PFSK-1 (cell line): ENCODE results near the gene RPTOR.

Experiments used
- FOXP2 ChIP-seq: optimal IDR thresholded peaks from 2 replicates; pipeline ENCODE3; 2011; ENCODE audit warnings: borderline replicate concordance, control low read depth, inconsistent platforms; ENCODE audit not compliant: insufficient read depth; ENCODE audit errors: extremely low read length, extremely low read depth
- POLR2AphosphoS5 ChIP-seq: IDR thresholded peaks from 2 replicates; pipeline ENCODE4 v1.6.1; 2012; ENCODE audit warnings: low read depth, mild to moderate bottlenecking, control low read depth, low read length, moderate library complexity
- SIN3A ChIP-seq: IDR thresholded peaks from 2 replicates; pipeline ENCODE4 v1.6.1; 2012; ENCODE audit warnings: mild to moderate bottlenecking, low read length, moderate library complexity, borderline replicate concordance; ENCODE audit not compliant: insufficient read depth
- TAF1 ChIP-seq: IDR thresholded peaks from 2 replicates; pipeline ENCODE4 v1.6.1; 2012; ENCODE audit warnings: low read length, control low read depth, borderline replicate concordance; ENCODE audit not compliant: insufficient read depth
- TF ChIP-seq, protein P1 (sequence below), 2 experiments: IDR thresholded peaks; 2 replicates each; pipeline versions ENCODE4 v1.6.1 to v1.8.0; 2011 to 2012; ENCODE audit warnings: low read depth in 2 of 2, low read length in 2 of 2, control low read depth in 1 of 2, inconsistent platforms in 1 of 2, mild to moderate bottlenecking in 1 of 2, moderate library complexity in 1 of 2; ENCODE audit not compliant: insufficient read depth in 1 of 2

RPTOR gene

DNA sequence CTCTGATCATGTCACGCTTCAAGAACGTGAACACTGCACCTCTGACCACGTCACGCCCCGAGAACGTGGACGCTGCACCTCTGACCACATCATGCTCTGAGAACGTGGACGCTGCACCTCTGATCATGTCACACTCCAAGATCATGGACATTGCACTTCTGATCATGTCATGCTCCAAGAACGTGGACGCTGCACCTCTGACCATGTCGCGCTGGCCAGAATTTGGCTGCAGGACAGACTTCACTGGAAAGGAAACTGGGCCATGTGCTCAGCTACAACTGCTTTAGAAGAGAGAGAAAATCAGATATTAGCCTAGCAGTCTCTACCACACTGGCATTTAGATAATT is 182.7 kb downstream of the RPTOR start:
- no peak for TF ChIP-seq FOXP2
- TF ChIP-seq SIN3A: no peak
- TF ChIP-seq, protein P1, sequence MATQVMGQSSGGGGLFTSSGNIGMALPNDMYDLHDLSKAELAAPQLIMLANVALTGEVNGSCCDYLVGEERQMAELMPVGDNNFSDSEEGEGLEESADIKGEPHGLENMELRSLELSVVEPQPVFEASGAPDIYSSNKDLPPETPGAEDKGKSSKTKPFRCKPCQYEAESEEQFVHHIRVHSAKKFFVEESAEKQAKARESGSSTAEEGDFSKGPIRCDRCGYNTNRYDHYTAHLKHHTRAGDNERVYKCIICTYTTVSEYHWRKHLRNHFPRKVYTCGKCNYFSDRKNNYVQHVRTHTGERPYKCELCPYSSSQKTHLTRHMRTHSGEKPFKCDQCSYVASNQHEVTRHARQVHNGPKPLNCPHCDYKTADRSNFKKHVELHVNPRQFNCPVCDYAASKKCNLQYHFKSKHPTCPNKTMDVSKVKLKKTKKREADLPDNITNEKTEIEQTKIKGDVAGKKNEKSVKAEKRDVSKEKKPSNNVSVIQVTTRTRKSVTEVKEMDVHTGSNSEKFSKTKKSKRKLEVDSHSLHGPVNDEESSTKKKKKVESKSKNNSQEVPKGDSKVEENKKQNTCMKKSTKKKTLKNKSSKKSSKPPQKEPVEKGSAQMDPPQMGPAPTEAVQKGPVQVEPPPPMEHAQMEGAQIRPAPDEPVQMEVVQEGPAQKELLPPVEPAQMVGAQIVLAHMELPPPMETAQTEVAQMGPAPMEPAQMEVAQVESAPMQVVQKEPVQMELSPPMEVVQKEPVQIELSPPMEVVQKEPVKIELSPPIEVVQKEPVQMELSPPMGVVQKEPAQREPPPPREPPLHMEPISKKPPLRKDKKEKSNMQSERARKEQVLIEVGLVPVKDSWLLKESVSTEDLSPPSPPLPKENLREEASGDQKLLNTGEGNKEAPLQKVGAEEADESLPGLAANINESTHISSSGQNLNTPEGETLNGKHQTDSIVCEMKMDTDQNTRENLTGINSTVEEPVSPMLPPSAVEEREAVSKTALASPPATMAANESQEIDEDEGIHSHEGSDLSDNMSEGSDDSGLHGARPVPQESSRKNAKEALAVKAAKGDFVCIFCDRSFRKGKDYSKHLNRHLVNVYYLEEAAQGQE (IDR thresholded peaks at IDR 0.05; ENCODE audit: insufficient read depth in 1 of 2, low read depth in 2 of 2, low read length in 2 of 2): no peak
- no peak for TF ChIP-seq POLR2AphosphoS5
- TF ChIP-seq TAF1: no peak

DNA sequence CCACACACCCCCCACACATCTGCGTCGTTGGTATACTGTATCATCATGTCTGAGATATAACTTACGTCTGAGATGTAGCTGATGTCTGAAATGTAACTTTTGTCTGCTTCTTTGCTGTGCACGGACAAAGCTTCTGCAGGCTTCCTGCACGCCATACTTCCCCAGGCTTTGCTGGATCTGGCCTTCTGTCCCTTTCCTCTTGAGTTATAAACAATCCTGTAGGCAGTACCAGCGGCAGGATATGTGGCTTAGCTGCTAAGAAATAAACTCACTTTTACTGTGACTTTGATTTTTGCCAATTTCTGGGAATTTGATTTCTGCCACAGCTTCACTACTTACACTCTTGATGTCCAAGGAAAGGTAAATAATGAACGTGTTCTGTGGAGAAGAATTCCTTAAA is 184.4 kb downstream of the RPTOR start:
- TF ChIP-seq FOXP2: no peak
- no peak for TF ChIP-seq TAF1
- TF ChIP-seq, protein P1 (IDR thresholded peaks at IDR 0.05; ENCODE audit: insufficient read depth in 1 of 2, low read depth in 2 of 2, low read length in 2 of 2): no peak
- TF ChIP-seq SIN3A: no peak
- TF ChIP-seq POLR2AphosphoS5: no peak

DNA sequence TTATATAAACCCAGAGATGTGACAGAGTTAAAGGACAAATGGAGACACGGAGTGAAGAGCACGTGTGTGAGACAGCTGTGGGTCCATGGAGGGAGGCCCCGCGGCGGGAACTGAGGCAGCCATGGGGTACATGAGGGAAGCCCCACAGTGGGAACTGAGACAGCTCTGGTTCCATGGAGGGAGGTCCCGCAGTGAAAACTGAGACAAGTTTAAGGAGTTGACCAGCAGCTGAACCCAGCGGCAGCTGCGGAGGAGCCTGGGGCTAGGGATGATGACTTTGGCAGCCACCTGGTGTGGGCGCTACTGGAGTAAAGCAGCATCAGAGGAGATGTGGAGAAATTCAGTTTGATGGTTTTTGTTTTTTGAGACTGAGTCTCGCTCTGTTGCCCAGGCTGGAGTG is 185.1 kb downstream of the RPTOR start:
- TF ChIP-seq TAF1 (no peak), POLR2AphosphoS5 (no peak), FOXP2 (no peak), SIN3A (no peak)
- TF ChIP-seq, protein P1 (IDR thresholded peaks at IDR 0.05; ENCODE audit: insufficient read depth in 1 of 2, low read depth in 2 of 2, low read length in 2 of 2): no peak

DNA sequence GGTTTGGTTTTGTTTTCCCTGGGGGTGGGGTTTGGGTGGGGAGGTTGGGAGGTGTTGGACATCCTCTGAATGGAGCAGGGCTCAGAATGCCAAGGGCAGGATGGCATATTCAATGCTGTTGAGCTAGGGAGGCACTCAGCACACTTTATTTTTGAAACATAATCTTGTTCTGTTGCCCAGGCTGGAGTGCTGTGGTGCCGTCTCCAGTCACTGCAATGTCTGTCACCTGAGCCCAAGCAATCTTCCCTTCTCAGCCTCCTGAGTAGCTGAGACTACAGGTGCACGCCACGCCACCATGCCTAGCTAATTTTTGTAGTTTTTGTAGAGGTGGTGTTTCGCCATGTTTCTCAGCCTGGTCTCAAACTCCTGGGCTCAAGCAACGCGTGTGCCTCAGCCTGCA is 186.1 kb downstream of the RPTOR start:
- TF ChIP-seq FOXP2 (no peak), TAF1 (no peak)
- TF ChIP-seq, protein P1 (IDR thresholded peaks at IDR 0.05; ENCODE audit: insufficient read depth in 1 of 2, low read depth in 2 of 2, low read length in 2 of 2): no peak

DNA sequence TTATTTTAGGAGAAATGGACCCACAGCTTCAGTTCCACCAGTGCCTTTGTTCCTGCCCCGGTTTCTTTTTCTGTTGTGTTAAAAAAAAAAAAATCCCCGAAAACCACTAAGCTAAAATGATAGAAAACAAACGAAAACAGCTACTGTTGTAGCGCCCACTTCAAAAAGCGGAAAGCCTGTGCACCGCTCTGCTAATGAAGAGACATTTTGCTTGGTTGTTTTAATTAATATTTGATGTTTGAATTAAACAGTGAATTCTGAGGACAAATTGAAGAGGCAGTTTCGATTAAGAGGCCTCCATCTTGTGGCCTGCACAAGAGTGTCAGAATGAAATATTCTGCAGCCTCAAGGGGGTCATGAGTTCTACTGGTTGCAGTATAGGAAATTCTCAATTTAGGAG is 186.7 kb downstream of the RPTOR start:
- TF ChIP-seq POLR2AphosphoS5 (no peak), SIN3A (no peak), FOXP2 (no peak), TAF1 (no peak)
- TF ChIP-seq, protein P1 (IDR thresholded peaks at IDR 0.05; ENCODE audit: insufficient read depth in 1 of 2, low read depth in 2 of 2, low read length in 2 of 2): no peak
